ENCODE data around the gene SAMD4B.

The SAMD4B gene

DNA sequence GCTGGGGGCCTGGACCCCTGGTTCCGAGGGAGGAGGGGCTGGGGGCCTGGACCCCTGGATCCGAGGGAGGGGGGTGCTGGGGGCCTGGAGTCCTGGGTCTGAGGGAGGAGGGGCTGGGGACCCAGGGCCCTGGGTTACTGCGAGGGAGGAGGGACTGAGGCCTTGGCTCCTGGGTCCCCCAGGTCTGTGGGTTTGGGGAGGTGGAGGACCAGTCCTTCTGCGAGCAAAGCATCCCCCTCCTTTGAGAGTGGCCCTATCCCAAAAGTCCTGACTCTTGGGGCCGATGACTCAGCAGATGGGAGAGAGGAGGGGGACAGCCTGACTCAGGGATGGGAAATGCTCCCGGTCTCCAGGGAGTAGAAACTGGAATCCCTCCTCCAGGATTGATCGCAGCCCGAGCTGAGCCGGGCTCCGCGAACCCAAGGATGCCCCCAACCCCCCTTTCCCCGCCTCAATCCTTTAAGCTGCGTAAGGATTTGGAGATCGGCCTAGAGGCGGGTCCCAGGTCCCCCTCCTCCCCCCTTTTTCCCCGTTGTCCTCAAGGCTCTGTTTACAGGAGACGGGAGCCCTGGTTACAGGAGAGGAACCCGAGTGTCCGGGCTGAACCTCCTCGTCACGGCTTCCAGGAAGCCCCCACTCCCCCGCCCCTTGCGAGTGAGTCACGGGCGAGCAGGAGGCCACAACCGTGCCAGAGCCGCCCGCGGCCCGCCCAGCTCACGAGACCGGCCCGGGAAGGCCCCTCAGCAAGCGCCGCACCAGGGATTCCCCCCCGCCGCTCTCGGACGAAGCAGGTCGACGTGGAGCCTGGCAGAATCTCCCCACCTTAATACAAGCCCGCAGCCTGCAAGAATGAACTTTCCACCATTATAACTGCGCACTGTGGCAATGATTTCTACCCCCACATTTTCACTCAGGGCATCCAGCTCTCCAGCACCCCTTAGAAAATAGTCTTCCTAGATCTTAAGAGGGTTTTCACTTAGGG is 61.4 kb downstream of the SAMD4B start:
- DNase-seq (ENCODE audit: insufficient read length) (peak; percentile 70), FAIRE-seq (peak; percentile 82)

DNA sequence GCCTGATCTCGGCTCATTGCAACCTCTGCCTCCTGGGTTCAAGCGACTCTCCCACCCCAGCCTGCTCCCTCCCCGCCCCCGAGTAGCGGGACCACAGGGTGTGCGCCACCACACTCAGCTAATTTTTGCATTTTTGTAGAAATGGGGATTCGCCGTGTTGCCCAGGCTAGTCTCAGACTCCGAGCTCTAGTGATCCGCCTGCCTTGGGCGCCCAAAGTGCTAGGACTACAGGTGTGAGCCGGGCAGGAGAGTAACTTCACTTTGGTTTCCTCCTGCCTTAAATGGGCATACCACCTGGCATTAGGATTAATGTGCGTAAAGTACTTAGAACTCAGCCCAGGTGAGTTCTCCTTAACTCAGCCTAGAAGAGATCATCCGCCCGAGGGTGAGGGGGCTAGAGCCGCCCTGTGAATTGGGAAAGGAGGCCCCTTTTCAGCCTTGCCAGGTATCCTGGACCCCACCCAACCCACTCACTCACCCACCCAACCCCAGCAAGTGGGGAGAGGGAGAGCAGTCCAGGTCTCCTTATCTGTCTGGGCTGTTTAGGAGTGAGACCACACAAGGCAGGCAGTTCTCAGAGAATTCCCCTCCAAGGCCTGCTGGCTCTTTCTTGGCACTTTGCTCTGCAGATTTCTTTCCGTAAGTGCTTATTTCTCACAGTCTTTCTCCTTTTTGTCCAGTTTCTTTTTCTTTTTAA is 63.2 kb downstream of the SAMD4B start:
- TF ChIP-seq POLR2A (IDR thresholded peaks at IDR 0.05; ENCODE audit: low read depth, low read length) (no peak), TAF1 (IDR thresholded peaks at IDR 0.05; ENCODE audit: borderline replicate concordance, low read depth, low read length) (no peak), POLR2AphosphoS5 (IDR thresholded peaks at IDR 0.05; ENCODE audit: low read depth, low read length) (no peak)
- FAIRE-seq (no peak), DNase-seq (ENCODE audit: insufficient read length) (no peak)

More for the DNA sequence above, 61.4 kb downstream of the SAMD4B start:
- TF ChIP-seq POLR2A (IDR thresholded peaks at IDR 0.05; ENCODE audit: low read depth, low read length) (peak; percentile 57; the same call in 1 of the 2 replicates), POLR2AphosphoS5 (IDR thresholded peaks at IDR 0.05; ENCODE audit: low read depth, low read length) (no peak), TAF1 (IDR thresholded peaks at IDR 0.05; ENCODE audit: borderline replicate concordance, low read depth, low read length) (0 out of 2 replicates have a peak, but pooled peaks have one; percentile 15)

DNA sequence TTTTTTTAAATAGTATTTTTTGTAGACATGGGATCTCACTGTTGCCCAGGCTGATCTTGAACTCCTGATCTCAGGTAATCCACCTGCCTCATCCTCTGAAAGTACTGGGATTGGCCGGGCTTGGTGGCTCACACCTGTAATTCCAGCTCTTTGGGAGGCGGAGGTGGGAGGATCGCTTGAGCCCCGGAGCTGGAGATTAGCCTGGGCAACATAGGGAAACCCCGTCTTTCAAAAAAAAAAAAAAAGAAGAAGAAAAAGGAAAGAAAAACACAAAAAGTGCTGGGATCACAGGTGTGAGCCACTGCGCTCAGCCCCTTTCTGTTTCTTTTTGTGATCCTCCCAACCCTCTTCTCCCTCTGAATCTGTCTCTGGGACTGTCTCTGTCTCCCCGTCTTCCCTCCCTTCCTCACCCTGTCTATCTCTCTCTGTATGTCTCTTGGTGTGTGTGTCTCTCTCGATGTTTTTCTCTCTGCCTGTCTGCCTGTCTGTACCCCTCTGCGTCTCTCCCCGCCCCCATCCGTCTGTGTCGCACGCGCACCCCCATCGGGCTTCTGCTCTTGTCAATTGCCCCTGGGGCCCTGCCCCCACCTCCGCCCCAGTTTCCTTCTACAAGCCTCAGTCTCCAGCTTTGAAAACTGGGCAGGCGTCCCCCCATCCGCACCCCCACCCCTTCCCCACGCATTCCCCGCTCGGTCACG is 63.9 kb downstream of the SAMD4B start:
- DNase-seq (ENCODE audit: insufficient read length) (no peak), FAIRE-seq (peak; percentile 80)
- TF ChIP-seq TAF1 (IDR thresholded peaks at IDR 0.05; ENCODE audit: borderline replicate concordance, low read depth, low read length) (no peak), POLR2A (IDR thresholded peaks at IDR 0.05; ENCODE audit: low read depth, low read length) (no peak), POLR2AphosphoS5 (IDR thresholded peaks at IDR 0.05; ENCODE audit: low read depth, low read length) (no peak)

DNA sequence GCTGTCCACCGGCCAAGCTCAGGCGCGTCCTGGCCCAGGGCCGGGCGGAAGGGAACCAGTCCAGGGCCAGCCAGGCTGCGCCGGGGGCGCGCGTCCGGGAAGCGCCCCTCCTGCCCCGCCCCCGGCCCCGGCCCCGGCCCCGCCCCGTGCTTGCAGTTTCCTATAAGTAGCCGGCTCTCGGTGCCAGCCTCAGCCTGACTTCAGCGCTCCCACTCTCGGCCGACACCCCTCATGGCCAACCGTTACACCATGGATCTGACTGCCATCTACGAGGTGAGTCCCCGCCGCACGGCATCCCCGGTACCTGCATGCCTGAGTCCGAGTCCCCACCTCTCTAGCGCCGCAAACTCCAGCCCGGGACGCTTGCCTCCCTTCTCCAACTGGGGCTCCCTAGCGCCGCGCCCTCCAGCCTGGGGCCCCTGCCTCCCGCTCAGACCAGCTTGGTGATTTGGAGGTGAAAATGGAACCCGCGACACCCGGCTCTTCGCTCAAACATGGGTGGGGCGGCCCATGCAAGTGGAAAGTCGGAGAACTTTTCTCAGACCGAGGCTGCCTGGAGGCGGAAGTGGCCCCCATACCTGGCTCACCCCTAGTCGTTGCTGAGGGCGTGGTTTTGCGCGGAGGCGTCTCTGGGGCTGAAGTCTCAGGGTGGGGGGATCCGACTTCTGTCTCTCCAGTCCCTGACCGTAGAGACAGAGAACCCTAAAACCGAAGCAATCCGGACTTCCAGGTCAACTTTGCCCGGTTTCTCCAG is 64.6 kb downstream of the SAMD4B start, which contains the start of gene ZFP36:
Gene ZFP36, plus strand, starts transcription at position 192 of the 754 bp plus-strand sequence. Its CDS starts 58 bp downstream, at position 250.
- peak; percentile 60; the same call in 1 of the 2 replicates for TF ChIP-seq TAF1 (IDR thresholded peaks at IDR 0.05; ENCODE audit: borderline replicate concordance, low read depth, low read length)
- TF ChIP-seq POLR2AphosphoS5 (IDR thresholded peaks at IDR 0.05; ENCODE audit: low read depth, low read length) = peak; percentile 99
- peak; percentile 98 for TF ChIP-seq POLR2A (IDR thresholded peaks at IDR 0.05; ENCODE audit: low read depth, low read length)
- FAIRE-seq (no peak), DNase-seq (ENCODE audit: insufficient read length) (peak; percentile 75)

DNA sequence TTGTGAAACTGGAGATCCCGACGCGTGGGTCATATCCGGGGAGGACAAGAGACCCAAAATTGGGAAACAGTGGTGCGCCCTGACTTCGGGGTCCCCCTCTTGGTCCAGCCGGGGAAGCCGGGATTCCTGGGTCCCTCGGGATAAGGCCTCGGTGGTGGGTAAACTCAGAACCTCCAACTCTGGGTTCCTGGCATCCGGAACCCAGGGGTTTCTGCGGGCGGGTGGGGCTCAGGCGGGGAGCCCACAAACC is 65.1 kb downstream of the SAMD4B start:
- FAIRE-seq = no peak
- TF ChIP-seq TAF1 (IDR thresholded peaks at IDR 0.05; ENCODE audit: borderline replicate concordance, low read depth, low read length) = no peak
- no peak for TF ChIP-seq POLR2AphosphoS5 (IDR thresholded peaks at IDR 0.05; ENCODE audit: low read depth, low read length)
- TF ChIP-seq POLR2A (IDR thresholded peaks at IDR 0.05; ENCODE audit: low read depth, low read length) = no peak
- DNase-seq (ENCODE audit: insufficient read length) = no peak

DNA sequence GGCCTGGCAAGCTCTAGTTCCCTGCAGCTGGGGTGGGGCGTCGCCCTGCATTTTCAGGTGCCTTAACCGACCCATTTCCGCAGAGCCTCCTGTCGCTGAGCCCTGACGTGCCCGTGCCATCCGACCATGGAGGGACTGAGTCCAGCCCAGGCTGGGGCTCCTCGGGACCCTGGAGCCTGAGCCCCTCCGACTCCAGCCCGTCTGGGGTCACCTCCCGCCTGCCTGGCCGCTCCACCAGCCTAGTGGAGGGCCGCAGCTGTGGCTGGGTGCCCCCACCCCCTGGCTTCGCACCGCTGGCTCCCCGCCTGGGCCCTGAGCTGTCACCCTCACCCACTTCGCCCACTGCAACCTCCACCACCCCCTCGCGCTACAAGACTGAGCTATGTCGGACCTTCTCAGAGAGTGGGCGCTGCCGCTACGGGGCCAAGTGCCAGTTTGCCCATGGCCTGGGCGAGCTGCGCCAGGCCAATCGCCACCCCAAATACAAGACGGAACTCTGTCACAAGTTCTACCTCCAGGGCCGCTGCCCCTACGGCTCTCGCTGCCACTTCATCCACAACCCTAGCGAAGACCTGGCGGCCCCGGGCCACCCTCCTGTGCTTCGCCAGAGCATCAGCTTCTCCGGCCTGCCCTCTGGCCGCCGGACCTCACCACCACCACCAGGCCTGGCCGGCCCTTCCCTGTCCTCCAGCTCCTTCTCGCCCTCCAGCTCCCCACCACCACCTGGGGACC is 65.6 kb downstream of the SAMD4B start:
- DNase-seq (ENCODE audit: insufficient read length) = no peak
- TF ChIP-seq POLR2A (IDR thresholded peaks at IDR 0.05; ENCODE audit: low read depth, low read length) (peak; percentile 61; the same call in 1 of the 2 replicates), POLR2AphosphoS5 (IDR thresholded peaks at IDR 0.05; ENCODE audit: low read depth, low read length) (peak; percentile 57; the same call in 1 of the 2 replicates), TAF1 (IDR thresholded peaks at IDR 0.05; ENCODE audit: borderline replicate concordance, low read depth, low read length) (0 out of 2 replicates have a peak, but pooled peaks have one; percentile 21)
- FAIRE-seq = peak; percentile 48

DNA sequence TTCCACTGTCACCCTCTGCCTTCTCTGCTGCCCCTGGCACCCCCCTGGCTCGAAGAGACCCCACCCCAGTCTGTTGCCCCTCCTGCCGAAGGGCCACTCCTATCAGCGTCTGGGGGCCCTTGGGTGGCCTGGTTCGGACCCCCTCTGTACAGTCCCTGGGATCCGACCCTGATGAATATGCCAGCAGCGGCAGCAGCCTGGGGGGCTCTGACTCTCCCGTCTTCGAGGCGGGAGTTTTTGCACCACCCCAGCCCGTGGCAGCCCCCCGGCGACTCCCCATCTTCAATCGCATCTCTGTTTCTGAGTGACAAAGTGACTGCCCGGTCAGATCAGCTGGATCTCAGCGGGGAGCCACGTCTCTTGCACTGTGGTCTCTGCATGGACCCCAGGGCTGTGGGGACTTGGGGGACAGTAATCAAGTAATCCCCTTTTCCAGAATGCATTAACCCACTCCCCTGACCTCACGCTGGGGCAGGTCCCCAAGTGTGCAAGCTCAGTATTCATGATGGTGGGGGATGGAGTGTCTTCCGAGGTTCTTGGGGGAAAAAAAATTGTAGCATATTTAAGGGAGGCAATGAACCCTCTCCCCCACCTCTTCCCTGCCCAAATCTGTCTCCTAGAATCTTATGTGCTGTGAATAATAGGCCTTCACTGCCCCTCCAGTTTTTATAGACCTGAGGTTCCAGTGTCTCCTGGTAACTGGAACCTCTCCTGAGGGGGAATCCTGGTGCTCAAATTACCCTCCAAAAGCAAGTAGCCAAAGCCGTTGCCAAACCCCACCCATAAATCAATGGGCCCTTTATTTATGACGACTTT is 66.4 kb downstream of the SAMD4B start:
- TF ChIP-seq TAF1 (IDR thresholded peaks at IDR 0.05; ENCODE audit: borderline replicate concordance, low read depth, low read length) (no peak), POLR2A (IDR thresholded peaks at IDR 0.05; ENCODE audit: low read depth, low read length) (peak; percentile 63; the same call in 1 of the 2 replicates), POLR2AphosphoS5 (IDR thresholded peaks at IDR 0.05; ENCODE audit: low read depth, low read length) (no peak)
- DNase-seq (ENCODE audit: insufficient read length) = no peak
- FAIRE-seq = no peak

DNA sequence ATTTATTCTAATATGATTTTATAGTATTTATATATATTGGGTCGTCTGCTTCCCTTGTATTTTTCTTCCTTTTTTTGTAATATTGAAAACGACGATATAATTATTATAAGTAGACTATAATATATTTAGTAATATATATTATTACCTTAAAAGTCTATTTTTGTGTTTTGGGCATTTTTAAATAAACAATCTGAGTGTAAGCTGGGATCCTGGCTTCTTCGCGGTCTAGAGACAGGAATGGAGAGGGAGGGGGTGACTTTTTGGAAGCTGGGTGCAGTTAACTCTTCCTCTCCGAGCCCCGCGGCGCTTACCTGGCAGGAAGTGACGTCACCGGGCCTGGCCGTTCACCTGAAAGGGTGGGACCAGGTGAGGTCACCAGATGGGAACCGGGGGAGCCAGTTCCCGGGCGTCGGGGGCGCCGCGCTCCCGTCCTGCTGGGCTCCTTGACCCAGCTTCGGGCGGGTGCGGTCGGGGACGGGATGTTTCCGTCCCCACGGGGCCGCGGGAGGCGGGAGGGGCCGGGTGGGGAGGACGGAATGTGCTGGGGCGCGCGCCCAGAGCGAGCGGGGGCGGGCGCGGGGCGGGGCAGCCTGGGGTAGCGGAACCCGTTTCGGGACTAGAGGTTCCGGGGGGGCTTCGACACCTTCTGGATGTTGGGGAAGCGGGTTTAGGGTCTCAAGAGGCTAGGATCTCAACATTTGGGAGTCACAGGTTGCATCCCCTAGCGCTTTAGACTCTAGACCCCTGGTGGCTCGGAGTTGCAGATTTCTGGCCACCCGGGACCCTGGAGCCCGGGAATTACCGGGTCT is 67.2 kb downstream of the SAMD4B start:
- FAIRE-seq (peak; percentile 70), DNase-seq (ENCODE audit: insufficient read length) (no peak)
- TF ChIP-seq POLR2AphosphoS5 (IDR thresholded peaks at IDR 0.05; ENCODE audit: low read depth, low read length) (peak; percentile 97), TAF1 (IDR thresholded peaks at IDR 0.05; ENCODE audit: borderline replicate concordance, low read depth, low read length) (no peak), POLR2A (IDR thresholded peaks at IDR 0.05; ENCODE audit: low read depth, low read length) (peak; percentile 87)

All from GM12892 (cell line).